ENCODE results near the gene GRPR.

DNA sequence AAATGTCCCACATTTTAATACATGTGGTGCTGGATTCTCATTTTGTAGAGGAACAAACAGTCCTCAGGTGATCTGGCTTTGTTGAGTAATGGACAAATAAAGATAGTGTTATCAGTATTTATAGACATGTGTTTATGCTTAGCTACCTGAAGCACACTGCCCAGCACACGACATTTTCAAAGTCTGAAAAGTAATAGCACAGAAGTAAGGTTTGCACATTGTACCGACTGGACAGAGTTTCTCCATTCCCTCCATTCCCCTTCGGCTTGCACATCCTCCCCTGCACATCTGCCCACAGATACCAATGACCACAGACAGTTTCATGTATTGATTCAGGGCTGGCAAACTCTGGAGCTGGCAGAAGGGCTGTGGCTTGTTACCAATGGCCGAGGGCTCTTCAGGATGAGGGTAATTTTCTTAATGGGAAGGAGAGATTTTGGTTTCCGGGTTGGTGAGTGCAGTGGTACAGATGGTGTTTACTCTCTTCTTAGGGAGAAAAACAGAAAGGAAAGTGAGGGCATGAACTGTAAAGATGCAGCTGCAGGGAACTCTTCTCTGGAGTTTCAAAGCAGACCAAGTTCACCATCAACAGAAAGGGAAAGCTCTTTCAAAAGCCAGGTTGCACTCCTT, 2.3 kb downstream of the GRPR start:
- TF ChIP-seq POLR2A (IDR thresholded peaks at IDR 0.05; ENCODE audit: low read depth, low read length) = no peak
- no peak for TF ChIP-seq ZNF274 (IDR thresholded peaks at IDR 0.05; ENCODE audit: insufficient read depth, insufficient read length)
- TF ChIP-seq POLR2AphosphoS2 (IDR thresholded peaks at IDR 0.05; ENCODE audit: low read depth, low read length) = no peak
- TF ChIP-seq, protein P1, sequence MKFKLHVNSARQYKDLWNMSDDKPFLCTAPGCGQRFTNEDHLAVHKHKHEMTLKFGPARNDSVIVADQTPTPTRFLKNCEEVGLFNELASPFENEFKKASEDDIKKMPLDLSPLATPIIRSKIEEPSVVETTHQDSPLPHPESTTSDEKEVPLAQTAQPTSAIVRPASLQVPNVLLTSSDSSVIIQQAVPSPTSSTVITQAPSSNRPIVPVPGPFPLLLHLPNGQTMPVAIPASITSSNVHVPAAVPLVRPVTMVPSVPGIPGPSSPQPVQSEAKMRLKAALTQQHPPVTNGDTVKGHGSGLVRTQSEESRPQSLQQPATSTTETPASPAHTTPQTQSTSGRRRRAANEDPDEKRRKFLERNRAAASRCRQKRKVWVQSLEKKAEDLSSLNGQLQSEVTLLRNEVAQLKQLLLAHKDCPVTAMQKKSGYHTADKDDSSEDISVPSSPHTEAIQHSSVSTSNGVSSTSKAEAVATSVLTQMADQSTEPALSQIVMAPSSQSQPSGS (IDR thresholded peaks at IDR 0.05; ENCODE audit: low read length) = no peak
- no peak for TF ChIP-seq SMC3 (IDR thresholded peaks at IDR 0.05; ENCODE audit: borderline replicate concordance, low read length)
